WTC11 (cell line): ENCODE results near the gene SLC2A4RG. TPM values are rescaled to one million over a fixed set of nuclear protein-coding genes. Genes with fewer than 3 reads are reported as not detected.

Source experiments
- AFF4 ChIP-seq: sonication (generic); formaldehyde crosslinking; IDR thresholded peaks from 2 replicates; pipeline ENCODE4 v1.8.1; 2023; ENCODE audit warnings: mild to moderate bottlenecking, missing genetic modification reagents, borderline replicate concordance
- AR ChIP-seq: fragments of 250-450 bp; sonication (Bioruptor Pico); IDR thresholded peaks from 2 replicates; pipeline ENCODE4 v1.9.0; 2021; ENCODE audit warnings: mild to moderate bottlenecking
- CDX4 ChIP-seq: fragments of 250-450 bp; sonication (Bioruptor Pico); IDR thresholded peaks from 2 replicates; pipeline ENCODE4 v1.9.0; 2021; ENCODE audit warnings: moderate library complexity, mild to moderate bottlenecking, inconsistent platforms, borderline replicate concordance
- E2F5 ChIP-seq: sonication (generic); formaldehyde crosslinking; IDR thresholded peaks from 2 replicates; pipeline ENCODE4 v1.8.1; 2022; ENCODE audit warnings: mild to moderate bottlenecking, moderate library complexity, missing genetic modification reagents
- ERG ChIP-seq: fragments of 250-450 bp; sonication (Bioruptor Pico); IDR thresholded peaks from 2 replicates; pipeline ENCODE4 v1.8.0; 2021; ENCODE audit warnings: mild to moderate bottlenecking
- FOXK1 ChIP-seq: sonication (generic); formaldehyde crosslinking; IDR thresholded peaks from 2 replicates; pipeline ENCODE4 v1.8.0; 2022; ENCODE audit warnings: mild to moderate bottlenecking, moderate library complexity, missing genetic modification reagents
- PRDM15 ChIP-seq: sonication (generic); formaldehyde crosslinking; IDR thresholded peaks from 2 replicates; pipeline ENCODE4 v1.8.0; 2022; ENCODE audit warnings: missing genetic modification reagents
- TP53 ChIP-seq: sonication (generic); formaldehyde crosslinking; IDR thresholded peaks from 2 replicates; pipeline ENCODE4 v1.8.1; 2023; ENCODE audit warnings: mild to moderate bottlenecking, missing genetic modification reagents
- USF2 ChIP-seq: sonication (generic); formaldehyde crosslinking; IDR thresholded peaks from 2 replicates; pipeline ENCODE4 v1.8.1; 2023; ENCODE audit warnings: mild to moderate bottlenecking, missing genetic modification reagents, moderate library complexity
- ZMAT4 ChIP-seq: fragments of 250-450 bp; sonication (Bioruptor Pico); IDR thresholded peaks from 2 replicates; pipeline ENCODE4 v1.9.0; 2021; ENCODE audit warnings: mild to moderate bottlenecking
- ZNF281 ChIP-seq: sonication (generic); formaldehyde crosslinking; IDR thresholded peaks from 2 replicates; pipeline ENCODE4 v1.8.0; 2023; ENCODE audit warnings: mild to moderate bottlenecking, missing genetic modification reagents
- ZNF425 ChIP-seq: fragments of 250-450 bp; sonication (Bioruptor Pico); conservative IDR thresholded peaks from 2 replicates; pipeline ENCODE4 v1.9.0; 2021; ENCODE audit warnings: mild to moderate bottlenecking
- total RNA-seq: library from RNA; stranded (reverse); gene quantifications from 3 replicates; pipeline ENCODE4 v1.2.3, GENCODE V29; 2021

The SLC2A4RG gene
- total RNA-seq, 1 experiment from 2014 or later = 43.3 TPM

GRCh38 chr20:63778034-63778752, 38.6 kb downstream of the SLC2A4RG start (continued):
- TF ChIP-seq ZNF425 = no peak
- TF ChIP-seq FOXK1 (CRISPR knock-in tag) = no peak
- TF ChIP-seq AR = no peak
- TF ChIP-seq ZNF281 (CRISPR knock-in tag) = no peak
- TF ChIP-seq AFF4 (CRISPR knock-in tag) = no peak
- no peak for TF ChIP-seq CDX4
- TF ChIP-seq ERG (CRISPR knock-in tag) = no peak
- no peak for TF ChIP-seq USF2
- TF ChIP-seq TP53 (CRISPR knock-in tag) = no peak
- TF ChIP-seq PRDM15 (CRISPR knock-in tag) = no peak
- no peak for TF ChIP-seq ZMAT4 (CRISPR knock-in tag)
- TF ChIP-seq E2F5 (CRISPR knock-in tag) = no peak
